Left forelimb (tissue), 1 donor: Measurements from ENCODE around the gene RRP1B.
"Not testable (repeated sequence)": the region's sequence is repeated elsewhere in the genome, so short reads cannot be mapped to it uniquely, and the experiment has no call there.

Experiments used
- DNase-seq: peaks from one replicate; pipeline ENCODE4 v3.0.0-alpha.2; 2018; ENCODE audit warnings: low spot score

RRP1B gene

DNA sequence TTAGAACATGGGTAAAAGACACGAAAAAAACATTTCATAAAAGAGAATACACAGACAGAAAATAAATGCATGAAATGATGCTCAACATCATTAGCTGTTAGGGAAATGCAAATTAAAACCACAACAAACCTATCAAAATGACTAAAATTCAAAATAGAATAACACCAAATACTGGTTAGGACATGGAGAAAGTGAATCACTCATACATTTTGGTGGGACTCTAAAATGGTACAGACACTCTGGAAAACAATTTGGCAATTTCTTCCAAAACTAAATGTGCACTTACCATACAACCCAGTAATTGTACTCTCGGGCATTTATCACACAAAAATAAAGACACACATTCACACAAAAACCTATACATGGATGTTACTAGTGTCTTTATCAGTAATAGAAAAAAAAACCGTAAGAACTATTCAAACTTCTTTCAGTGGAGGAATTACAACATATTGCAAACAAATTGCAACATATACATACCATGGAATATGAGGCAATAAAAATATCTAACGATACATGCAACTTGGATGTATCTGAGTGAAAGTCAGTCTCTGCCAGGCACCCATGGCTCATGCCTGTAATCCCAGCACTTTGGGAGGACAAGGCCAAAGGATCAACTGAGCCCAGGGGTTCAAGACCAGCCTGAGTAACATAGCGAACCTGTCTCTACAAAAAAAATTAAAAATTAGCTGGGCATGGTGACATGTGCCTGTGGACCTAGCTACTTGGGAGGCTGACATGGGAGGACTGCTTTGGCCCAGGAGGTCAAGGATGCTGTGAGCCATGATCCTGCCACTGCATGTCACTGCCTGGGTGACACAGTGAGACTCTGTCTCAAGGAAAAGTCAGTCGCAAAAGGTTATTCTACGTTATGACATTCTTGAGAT is 19.6 kb upstream of the RRP1B start:
- DNase-seq: no peak

DNA sequence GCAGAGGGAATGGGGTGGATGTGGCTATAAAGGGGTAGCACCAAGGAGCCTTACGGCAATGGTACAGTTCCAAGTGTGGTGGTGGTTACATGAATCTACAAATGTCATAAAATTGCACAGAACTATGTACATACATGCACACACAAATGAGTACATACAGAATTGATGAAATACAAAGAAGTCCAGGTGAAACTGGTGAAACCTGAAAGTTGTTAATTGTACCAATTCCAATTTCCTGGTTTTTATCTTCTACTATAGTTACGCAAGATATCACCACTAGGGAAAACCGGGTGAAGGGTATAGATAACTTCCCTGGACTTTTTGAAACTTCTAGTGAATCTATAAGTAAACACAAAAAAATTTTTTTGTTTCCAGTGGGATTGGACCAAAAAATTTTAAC is 19.0 kb upstream of the RRP1B start:
- DNase-seq: no peak

DNA sequence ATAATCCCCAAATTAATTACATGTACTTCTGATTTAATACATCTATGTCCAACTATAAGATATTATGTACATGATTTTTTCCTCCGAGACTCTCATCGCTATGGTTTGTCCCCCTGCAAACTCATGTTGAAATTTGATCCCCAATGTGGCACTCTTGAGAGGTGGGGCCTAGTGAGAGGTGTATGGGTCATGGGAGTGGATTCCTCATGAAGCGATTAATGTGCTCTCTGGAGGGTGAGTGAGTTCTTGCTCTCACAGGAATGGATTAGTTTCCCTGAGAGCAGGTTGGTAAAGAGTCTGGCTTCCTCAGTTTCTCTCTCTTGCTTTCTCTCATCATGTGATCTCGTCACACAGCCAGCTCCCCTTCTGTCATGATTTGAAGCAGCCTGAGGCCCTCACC is 16.2 kb upstream of the RRP1B start:
- no peak for DNase-seq

DNA sequence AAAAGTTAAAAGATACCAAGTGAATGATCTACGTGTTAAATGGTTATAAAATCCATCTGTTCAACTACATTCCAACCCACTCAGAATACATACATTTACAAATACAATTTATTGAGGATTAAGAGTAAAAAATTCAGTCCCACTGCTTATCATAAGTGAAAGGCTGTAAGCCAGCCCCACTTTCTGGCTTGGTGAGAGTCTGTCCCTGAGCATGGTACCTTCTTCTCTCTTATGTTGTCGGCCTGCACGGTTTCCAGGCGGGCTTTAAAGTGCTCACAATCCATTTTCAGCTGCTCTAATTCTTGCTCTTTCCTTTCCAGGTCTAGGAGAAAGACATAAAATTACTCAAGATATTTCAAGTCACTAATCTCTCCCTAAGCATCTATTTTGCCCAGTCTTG is 15.3 kb upstream of the RRP1B start:
- no peak for DNase-seq

DNA sequence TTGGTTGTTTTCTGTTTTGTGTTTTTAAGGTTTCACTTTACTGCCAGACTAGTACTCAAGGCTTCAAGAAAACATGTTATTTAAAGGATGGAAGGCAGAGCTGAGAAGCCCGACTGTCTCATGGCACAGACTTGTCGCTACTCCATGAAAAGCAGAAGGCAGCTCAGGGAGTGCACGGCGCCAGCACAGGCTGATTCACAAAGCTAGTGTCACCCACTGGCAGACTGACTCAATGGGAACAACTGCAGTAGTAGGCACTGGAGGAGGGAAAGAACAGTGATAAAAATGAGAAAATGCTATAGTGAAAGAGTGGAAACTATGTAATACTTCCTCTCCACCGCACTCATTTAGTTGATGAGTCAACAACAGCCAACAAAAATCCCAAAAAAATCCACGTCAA is 14.8 kb upstream of the RRP1B start:
- DNase-seq: no peak

DNA sequence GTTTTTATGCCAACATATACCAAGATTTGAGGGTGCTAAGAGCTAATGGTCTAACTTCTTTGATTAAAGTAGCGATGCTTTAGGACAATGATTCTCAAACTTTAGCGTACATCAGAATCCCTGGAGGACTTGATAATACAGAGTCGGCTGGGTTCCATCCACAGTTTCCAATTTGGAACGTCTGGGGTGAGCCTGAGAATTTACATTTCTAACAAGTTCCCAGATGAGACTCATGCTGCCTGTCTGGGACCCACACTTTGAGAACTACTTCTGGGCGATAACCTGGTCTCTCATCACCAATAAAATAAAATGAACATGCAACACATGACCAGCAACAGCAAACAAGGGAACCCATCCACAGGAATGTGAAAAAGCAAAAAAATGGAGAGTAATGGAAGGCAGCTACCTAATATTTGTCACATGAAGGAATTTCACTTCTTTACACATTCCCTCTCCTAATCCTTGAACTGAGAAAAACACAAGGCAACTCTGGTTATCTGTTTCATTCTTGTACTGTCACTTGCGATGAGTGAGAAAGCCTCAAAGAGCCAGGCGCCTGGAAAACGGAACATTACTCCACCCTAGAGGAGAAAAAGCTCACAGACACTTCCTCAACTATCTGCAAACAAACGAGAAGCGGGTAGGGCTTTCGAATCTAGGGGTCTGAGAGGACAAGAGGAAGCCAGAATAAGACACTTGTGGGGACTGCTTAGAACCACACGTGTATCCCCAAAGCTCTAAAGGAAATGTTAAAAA is 14.0 kb upstream of the RRP1B start:
- no peak for DNase-seq

DNA sequence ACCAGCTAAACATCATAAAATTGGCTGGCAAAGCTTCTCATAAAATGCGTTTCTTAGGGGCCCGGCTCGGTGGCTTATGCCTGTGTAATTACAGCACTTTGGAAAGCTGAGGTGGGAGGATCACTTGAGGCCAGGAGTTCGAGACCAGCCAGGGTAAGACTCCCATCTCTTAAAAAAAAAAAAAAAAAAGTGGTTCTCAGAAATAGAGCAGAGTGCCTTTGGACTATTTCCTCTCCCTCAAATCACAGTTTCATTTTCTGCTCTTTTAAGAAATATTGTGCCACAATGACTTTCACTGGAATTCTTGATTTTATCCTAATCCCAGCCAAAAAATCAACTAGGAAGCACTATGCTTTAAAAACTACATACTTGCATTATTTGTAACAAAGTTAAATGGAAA is 13.4 kb upstream of the RRP1B start:
- DNase-seq: no peak

DNA sequence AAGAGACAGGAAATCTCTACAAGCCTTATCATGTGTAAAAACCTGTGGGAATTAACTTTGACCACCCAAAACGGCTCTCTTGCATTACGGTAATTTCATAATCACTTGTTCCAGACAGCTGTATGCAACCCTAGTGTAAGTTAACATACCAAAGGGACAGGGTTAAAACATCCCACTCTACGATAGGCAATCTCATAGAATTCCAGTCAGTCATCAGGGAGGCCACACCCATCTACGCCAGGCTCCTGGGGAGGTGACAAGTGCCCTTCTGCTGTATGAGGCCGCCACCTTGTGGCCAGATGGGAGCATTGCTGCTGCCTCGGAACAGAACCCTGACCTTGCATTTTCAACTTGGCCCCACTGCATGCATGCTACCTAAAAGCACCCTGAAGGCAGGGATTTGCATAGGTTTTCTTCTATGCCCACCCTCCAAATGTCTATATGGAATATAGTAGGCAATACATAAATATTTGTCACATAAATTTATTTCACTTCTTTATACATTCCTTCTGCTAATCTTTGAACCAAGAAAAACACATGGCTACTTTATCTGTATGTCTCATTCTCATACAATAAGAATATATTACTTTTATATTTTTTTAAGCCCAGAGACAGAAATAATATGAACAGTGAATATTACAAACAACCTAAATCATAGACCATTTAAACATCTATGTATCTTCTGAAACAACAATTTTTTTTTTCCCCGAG is 12.7 kb upstream of the RRP1B start:
- DNase-seq: peak; percentile 86

DNA sequence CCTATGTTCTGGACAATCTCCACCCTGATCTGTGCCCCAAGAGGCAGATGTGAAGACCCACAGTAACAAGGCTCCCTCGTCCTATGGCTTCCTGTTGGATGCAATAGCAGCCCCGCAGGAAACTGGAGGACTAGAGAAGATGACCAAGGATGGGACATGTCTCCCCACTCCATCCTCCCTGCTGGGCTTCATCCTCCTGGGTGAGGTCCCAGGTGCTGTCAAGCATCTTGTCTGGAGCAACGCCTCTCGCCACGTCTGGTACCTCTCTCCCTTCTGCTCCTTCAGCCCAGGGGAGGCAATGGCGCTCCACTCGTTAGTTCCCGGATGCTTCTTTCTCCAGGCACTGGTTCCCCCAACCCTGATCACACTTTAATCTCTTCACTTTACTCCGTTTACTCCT is 11.2 kb upstream of the RRP1B start:
- no peak for DNase-seq

DNA sequence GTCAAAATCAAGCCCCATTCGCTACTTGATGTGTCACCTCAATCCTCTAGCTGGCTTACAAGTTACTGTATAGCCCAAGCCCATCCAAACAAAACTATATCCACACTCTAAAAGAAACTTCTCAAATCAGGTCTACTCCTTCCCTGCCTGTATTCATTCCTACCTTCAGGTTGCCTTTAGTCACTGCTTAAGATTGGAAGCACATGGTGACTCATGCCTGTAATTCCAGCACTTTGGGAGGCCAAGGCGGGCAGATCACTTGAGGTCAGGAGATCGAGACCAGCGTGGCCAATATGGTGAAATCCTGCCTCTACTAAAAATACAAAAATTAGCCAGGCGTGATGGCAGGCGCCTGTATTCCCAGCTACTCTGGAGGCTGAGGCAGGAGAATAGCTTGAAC is 7.4 kb upstream of the RRP1B start:
- DNase-seq: not testable (repeated sequence)

DNA sequence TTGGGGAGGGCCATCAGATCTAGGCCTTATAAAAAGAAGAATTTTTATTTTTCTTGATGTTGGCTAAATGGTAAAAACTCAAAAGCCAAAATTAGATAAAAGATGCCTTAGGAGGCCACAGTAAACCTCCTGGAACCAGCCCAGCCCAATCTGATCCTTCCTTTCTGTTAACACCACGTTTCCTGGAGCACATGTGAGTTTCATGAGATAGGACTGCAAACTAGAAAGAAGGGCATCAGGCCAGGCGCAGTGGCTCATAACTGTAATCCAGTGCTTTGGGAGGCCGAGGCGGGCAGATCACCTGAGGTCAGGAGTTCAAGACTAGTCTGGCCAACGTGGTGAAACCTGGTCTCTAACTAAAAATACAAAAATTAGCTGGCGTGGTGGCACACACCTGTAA is 6.7 kb upstream of the RRP1B start:
- no peak for DNase-seq

DNA sequence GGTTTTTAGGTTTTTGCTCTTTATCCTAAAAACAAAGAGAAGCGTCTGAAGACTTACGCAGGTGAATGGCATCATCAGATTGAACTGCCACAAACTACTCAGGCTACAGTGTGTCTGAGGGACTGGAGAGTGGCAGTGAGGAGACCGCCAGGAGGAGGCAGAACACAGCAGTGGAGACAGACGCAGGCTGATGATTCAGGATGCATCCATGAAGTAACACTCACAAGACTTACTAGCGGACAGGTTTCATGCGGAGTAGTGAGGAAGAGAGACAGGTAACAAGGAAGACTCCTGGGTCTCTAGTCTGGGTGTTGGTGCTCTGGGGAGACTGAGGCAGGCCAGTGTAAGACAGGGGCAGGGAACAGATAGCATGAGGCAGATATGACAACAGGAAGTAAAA is 5.7 kb upstream of the RRP1B start:
- no peak for DNase-seq

DNA sequence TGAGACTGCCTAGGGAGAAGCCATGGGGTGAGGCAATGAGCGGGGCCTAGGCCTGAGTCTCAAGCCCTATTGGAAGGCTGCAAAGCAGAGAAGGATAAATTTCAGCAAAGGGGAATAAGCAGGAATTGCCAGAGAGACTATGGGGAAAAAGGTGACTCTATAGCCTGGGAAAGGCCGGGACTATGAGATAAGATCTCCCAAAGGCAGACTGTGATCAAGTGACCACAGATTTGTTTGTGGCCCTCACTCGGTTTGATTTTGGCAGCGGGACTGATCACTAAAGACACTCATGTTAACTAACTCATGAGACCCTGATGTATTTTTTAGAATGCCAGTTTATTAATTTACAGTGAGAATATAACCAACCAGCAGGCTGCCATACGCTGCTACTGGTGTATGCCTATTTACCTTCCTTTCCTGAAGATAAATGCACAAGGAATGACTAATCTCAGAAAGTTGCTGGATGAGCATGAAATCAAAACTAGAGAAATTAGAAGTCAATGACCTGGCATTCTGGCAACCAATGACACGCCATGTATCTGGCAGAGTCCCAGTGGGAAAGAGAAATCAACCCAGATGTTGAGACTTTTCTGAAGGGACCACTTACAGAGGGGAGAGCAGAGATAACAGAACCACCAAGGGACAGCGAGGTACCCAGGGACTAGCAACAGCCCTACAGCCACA is 4.4 kb upstream of the RRP1B start:
- DNase-seq: no peak

DNA sequence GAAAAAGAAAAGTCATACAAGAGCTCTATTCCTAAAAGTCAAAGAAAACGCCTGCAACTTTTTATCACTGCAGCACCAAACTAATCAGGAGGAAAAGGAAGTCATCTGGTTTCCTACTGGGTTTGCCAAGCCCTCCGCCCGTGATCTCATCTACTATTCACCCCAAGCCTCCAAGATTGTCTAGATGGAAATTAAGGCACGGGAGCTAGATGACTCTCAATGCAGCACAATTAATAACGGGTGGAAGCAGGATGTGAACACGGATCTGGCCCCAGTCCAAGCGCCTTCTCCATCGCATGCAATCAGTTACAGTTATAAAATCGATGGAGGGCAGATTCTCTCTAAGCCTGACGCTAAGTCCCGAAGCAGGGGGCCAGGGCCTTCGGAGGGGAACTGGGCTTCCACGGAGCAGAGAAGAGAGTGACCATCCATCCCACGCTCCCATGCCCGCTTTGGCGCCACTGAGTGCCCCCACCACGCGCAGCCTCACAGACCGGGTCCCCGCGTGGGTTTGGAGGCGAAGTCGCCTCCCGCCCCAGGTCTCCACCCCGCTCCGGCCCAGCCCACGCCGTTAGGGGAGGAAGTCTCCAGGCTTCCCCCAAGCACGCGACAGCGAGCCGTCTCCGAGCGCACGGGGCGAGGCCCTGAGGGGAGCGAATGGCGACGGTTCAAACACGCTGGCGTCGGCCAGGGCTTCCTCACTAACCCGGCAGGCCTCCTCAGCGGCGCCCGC is 1.8 kb upstream of the RRP1B start:
- no peak for DNase-seq

DNA sequence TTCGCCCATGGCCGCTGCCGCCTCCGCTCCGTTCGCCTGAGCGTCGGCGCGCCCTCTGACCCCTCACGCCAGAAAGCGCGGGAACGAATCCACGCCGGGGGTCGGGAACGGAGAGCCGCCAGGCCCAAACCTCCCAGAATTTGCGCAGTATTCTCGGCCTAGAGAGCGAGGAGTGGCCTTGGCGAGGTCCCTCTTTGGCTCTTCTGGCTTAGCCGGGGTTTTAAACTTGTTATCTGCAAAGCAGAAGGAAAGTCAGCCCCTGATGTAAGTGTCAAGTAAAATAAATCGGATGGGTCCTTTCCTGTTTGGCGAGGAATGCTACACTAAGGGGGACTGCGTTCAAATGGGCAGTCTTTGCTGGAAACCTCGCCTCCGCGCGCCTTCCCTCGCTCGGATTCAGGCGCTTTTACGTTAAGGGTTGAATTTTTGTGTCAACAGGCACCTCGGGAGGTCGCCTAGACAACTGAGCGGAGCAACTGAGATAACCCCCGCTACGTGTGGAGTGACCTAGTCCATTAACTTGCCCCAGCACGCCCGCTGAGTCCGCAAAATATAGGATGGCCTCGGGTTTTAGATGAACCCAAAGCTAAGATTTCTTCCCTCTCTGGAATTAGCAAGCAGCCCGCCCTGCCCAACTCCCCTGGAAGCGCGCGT is 1.1 kb upstream of the RRP1B start:
- no peak for DNase-seq

DNA sequence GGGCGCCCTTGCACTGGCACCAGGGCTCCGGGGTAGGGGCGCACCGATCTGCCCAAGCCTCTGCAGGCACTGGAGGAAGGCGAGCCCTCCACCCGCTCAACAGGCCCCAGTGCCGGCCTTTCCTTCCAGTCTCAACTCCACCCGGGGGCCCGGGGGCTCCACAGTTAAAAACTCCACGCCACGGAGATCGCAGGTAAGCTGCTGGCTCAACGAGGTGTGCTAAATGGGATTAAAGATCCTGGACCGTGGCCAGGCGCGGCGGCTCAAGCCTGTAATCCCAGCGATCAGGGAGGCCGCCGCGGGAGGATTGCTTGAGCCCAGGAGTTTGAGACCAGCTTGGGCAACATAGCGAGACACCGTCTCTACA is 608 bp upstream of the RRP1B start:
- DNase-seq: no peak

DNA sequence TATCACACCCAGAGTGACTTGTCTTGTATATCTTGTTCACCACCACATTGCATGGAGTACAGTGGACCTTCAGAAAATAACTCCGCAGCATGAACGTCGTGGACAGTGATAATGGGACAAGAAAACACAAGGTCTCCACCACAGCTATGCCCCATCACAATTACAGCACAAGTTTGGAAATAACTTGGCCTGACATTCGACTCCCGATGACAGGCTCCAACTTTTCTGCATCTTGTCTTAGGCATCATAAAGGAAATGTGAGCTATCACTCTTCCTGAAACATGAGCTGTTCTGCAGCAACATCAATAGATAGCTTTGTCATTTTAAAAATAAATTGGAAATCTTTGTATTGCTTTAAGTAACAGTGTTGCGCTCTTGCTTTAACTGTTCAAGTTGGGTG is 2.9 kb downstream of the RRP1B start:
- no peak for DNase-seq

DNA sequence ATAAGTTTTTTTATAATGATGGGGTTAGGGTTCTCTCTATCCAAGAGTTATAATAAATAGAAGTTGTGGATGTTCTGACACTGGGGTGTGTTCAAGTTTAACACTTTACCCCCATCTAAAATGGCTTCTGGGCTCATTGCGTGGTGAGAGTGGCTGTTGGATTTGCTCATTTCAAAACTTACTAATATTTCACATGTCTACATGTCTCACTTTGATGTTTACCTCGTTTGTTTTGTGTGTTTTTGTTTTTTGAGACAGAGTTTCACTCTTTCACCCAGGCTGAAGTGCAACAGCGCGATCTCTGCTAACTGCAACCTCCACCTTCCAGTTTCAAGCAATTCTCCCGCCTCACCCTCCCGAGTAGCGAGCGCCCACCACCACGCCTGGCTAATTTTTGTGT is 3.7 kb downstream of the RRP1B start:
- DNase-seq: no peak

DNA sequence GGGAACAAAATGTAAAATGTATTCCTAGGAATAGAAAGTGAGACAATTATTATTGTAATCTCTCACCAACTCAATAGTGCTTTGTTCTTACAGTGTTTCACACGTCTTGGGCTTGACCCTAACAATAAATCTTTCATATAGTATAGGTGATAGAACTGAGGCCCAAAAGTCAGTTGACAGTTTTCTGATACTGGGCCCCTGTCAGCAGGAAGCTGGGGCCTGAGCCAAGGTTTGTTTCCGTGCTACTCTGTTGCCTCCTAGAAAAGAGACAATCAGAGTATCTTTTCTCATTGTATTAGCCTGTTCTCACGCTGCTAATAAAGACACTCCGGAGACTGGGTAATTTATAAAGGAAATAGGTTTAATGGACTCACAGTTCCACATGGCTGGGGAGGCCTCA is 5.0 kb downstream of the RRP1B start:
- no peak for DNase-seq

DNA sequence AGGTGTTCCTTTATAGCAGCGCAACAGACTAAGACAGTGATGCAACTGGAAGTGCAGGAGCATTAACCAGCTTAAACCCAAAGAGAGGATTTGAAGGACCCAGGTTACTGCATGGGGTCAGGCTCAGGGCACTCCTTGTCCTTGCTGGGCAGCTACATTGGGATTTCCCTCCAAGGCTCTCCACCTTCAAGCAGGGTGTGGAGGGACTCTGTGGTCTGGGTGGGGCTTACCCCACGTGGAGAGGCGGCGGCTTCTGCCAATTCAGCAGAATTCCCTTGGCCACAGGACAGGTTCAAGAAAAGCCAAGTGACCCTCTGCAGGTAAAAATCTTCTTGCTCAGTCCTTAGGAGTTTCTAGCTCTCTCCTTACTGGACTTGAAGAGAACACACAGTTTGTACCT is 6.5 kb downstream of the RRP1B start:
- DNase-seq: no peak
